ENCODE data around the gene PAX5.
A peak's percentile ranks its signal among the peaks of the same experiment; 100 is the strongest.

Gene PAX5

GRCh38 chr9:36858805-36859375 is 175.2 kb downstream of the PAX5 start:
- no peak for DNase-seq (ENCODE audit: low spot score)

- DNase-seq (ENCODE audit: low spot score) = peak; percentile 88
These were observed 178.4 kb downstream of the PAX5 start for GRCh38 chr9:36855448-36856315.

- no peak for DNase-seq (ENCODE audit: low spot score)
These were observed 179.3 kb downstream of the PAX5 start for GRCh38 chr9:36854751-36855150.

GRCh38 chr9:36854034-36854433 is 180.0 kb downstream of the PAX5 start:
- DNase-seq (ENCODE audit: low spot score) = no peak

GRCh38 chr9:36853233-36853632 is 180.8 kb downstream of the PAX5 start:
- no peak for DNase-seq (ENCODE audit: low spot score)

- no peak for DNase-seq (ENCODE audit: low spot score)
These were observed 184.1 kb downstream of the PAX5 start for GRCh38 chr9:36849943-36850342.

- no peak for DNase-seq (ENCODE audit: low spot score)
These were observed 185.1 kb downstream of the PAX5 start for GRCh38 chr9:36848946-36849345.

- no peak for DNase-seq (ENCODE audit: low spot score)
These were observed 186.0 kb downstream of the PAX5 start for GRCh38 chr9:36847781-36848673.

GRCh38 chr9:36846621-36847020 is 187.4 kb downstream of the PAX5 start:
- DNase-seq (ENCODE audit: low spot score) = no peak

GRCh38 chr9:36845844-36846243 is 188.2 kb downstream of the PAX5 start:
- DNase-seq (ENCODE audit: low spot score) = no peak

GRCh38 chr9:36844961-36845360 is 189.1 kb downstream of the PAX5 start:
- no peak for DNase-seq (ENCODE audit: low spot score)

- DNase-seq (ENCODE audit: low spot score) = no peak
These were observed 190.1 kb downstream of the PAX5 start for GRCh38 chr9:36843964-36844363.

- no peak for DNase-seq (ENCODE audit: low spot score)
These were observed 191.2 kb downstream of the PAX5 start for GRCh38 chr9:36842560-36843530.

- DNase-seq (ENCODE audit: low spot score) = peak; percentile 74
These were observed 193.1 kb downstream of the PAX5 start for GRCh38 chr9:36840898-36841536.

GRCh38 chr9:36839131-36839885 is 194.8 kb downstream of the PAX5 start:
- DNase-seq (ENCODE audit: low spot score) = peak; percentile 71

GRCh38 chr9:36837431-36838405 is 196.3 kb downstream of the PAX5 start:
- no peak for DNase-seq (ENCODE audit: low spot score)

- DNase-seq (ENCODE audit: low spot score) = no peak
These were observed 197.6 kb downstream of the PAX5 start for GRCh38 chr9:36836486-36836885.

GRCh38 chr9:36835271-36835996 is 198.6 kb downstream of the PAX5 start:
- DNase-seq (ENCODE audit: low spot score) = no peak
